ENCODE results near the gene HSPA12A. TPM values are rescaled to one million over a fixed set of nuclear protein-coding genes. Genes with fewer than 3 reads are reported as not detected.

HSPA12A gene
- polyA plus RNA-seq, 2 of the 4 experiments (the other 2 are of a cell fraction) = 16.9 to 17.0 TPM

Other genes starting within 250 kb of the HSPA12A start
- not detected in 2 replicates for gene PNLIP, start 196.6 kb downstream of the HSPA12A start, polyA plus RNA-seq (2011; rRNA removed)
- not detected in 3 replicates for gene PNLIP, start 196.6 kb downstream of the HSPA12A start, polyA plus RNA-seq (2017; fragmentation: RNase III; extraction: RNeasy Plus Mini Kit Qiagen cat#74134 plus additional on column Dnase treatment)
- not detected in 2 replicates for gene PNLIPRP1, start 151.6 kb downstream of the HSPA12A start, polyA plus RNA-seq (2011; rRNA removed)
- gene PNLIPRP1, start 151.6 kb downstream of the HSPA12A start, polyA plus RNA-seq (2017; fragmentation: RNase III; extraction: RNeasy Plus Mini Kit Qiagen cat#74134 plus additional on column Dnase treatment) = not detected in 3 replicates
- gene PNLIPRP2, start 121.6 kb downstream of the HSPA12A start, polyA plus RNA-seq (2011; rRNA removed) = not detected in 2 replicates
- 0.09 to 0.10 TPM in 2 of 3 replicates, not detected in the other for gene PNLIPRP2, start 121.6 kb downstream of the HSPA12A start, polyA plus RNA-seq (2017; fragmentation: RNase III; extraction: RNeasy Plus Mini Kit Qiagen cat#74134 plus additional on column Dnase treatment)
- 0.47 and 0.60 TPM in 2 replicates for gene ENO4, start 106.9 kb upstream of the HSPA12A start, polyA plus RNA-seq (2011; rRNA removed)
- gene ENO4, start 106.9 kb upstream of the HSPA12A start, polyA plus RNA-seq (2017; fragmentation: RNase III; extraction: RNeasy Plus Mini Kit Qiagen cat#74134 plus additional on column Dnase treatment) = 0.17 to 0.39 TPM (median 0.36 TPM) in 3 replicates